Memory B cell (primary cell): ENCODE results near the gene GABRP.
"Not testable (repeated sequence)": the region's sequence is repeated elsewhere in the genome, so short reads cannot be mapped to it uniquely, and the experiment has no call there.

Experiments
- ATAC-seq: fragments of 150-1000 bp; cut with Tn5 transposase; 2 replicates; pipeline ENCODE4 v1.10.0; 2021; ENCODE audit warnings: low read depth, mild to moderate bottlenecking, moderate library complexity
- DNase-seq, 2 donors: peaks; one replicate each; pipeline ENCODE4 v3.0.0; 2022; ENCODE audit warnings: low spot score in 2 of 2
- H3K27ac Mint-ChIP-seq: one replicate; pipeline ENCODE4 v1.8.0; 2022; ENCODE audit warnings: mild to moderate bottlenecking, moderate library complexity, mixed read lengths
- H3K27me3 Mint-ChIP-seq: one replicate; pipeline ENCODE4 v1.8.0; 2022; ENCODE audit warnings: mixed read lengths
- H3K36me3 Mint-ChIP-seq: one replicate; pipeline ENCODE4 v1.8.0; 2022; ENCODE audit warnings: mild to moderate bottlenecking, mixed read lengths
- H3K4me1 Mint-ChIP-seq: one replicate; pipeline ENCODE4 v1.8.0; 2022; ENCODE audit warnings: mixed read lengths
- H3K4me3 Mint-ChIP-seq: one replicate; pipeline ENCODE4 v1.8.0; 2022; ENCODE audit warnings: mild to moderate bottlenecking, moderate library complexity, mixed read lengths
- H3K9me3 Mint-ChIP-seq: one replicate; pipeline ENCODE4 v1.8.0; 2022; ENCODE audit warnings: mixed read lengths

The GABRP gene

DNA sequence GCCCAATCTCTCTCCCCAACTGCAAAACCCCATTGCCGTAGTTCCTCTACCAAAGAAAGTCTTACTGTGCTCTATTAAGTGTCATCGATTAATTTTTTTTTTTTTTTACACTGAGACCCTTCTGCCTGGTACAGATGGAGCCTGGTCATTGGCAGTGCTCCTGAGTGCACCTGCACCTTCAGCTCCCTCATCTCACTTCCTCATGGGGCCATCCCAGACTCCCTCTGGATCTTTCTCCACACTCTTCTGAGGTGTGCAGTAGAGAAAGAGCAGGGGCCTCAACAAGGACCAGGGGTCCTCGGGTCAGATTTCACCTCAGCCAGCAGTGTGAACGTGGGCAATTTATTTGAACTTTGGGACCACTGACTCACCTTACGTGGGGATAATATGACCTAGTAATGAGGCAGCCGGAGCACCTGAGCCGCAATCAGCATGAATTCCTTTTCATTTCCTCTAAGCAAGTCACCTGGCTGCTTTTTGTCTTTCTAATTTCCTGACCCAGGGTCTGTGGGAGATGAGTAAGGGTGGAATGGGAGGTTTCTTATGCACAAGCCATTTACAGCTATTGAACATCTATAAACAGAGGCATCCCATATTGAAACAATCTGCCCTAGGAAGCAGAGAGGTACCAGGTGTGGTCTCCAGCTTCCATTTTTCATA, 22.3 kb upstream of the GABRP start:
- H3K27me3 Mint-ChIP-seq, result peaks cover 11% of the 10 kb centered on the region
- no peaks in the 10 kb centered on the region for H3K4me1 Mint-ChIP-seq
- DNase-seq (no peak), ATAC-seq (no peak)
- H3K27ac Mint-ChIP-seq, result no peak overlapping the region
- H3K4me3 Mint-ChIP-seq, result no peak overlapping the region
- no peaks in the 10 kb centered on the region for H3K9me3 Mint-ChIP-seq
- no peaks in the 10 kb centered on the region for H3K36me3 Mint-ChIP-seq

- H3K4me3 Mint-ChIP-seq, result no peak overlapping the region
- no peak for ATAC-seq
- H3K27ac Mint-ChIP-seq, result no peak overlapping the region
- H3K9me3 Mint-ChIP-seq, result no peaks in the 10 kb centered on the region
- no peak for DNase-seq
- H3K27me3 Mint-ChIP-seq, result peaks cover 11% of the 10 kb centered on the region
- H3K4me1 Mint-ChIP-seq, result no peaks in the 10 kb centered on the region
- no peaks in the 10 kb centered on the region for H3K36me3 Mint-ChIP-seq
These were observed 21.8 kb upstream of the GABRP start for GRCh38 chr5:170761708-170762066.

DNA sequence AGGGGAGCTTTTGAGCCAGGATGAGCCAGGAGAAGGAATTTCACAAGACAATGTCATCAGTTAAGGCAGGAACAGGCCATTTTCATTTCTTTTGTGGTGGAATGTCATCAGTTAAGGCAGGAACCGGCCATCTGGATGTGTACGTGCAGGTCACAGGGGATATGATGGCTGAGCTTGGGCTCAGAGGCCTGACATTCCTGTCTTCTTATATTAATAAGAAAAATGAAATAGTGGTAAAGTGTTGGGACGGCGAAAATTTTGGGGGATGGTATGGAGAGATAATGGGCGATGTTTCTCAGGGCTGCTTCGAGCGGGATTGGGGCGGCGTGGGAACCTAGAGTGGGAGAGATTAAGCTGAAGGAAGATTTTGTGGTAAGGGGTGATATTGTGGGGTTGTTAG, 21.2 kb upstream of the GABRP start:
- ATAC-seq, DNase-seq, H3K9me3 Mint-ChIP-seq, H3K36me3 Mint-ChIP-seq, H3K27ac Mint-ChIP-seq, H3K4me3 Mint-ChIP-seq, H3K4me1 Mint-ChIP-seq: not testable (repeated sequence)
- H3K27me3 Mint-ChIP-seq, result peaks cover 11% of the 10 kb centered on the region

GRCh38 chr5:170765868-170766267, 17.7 kb upstream of the GABRP start:
- H3K36me3 Mint-ChIP-seq, ATAC-seq, H3K27ac Mint-ChIP-seq, H3K27me3 Mint-ChIP-seq, H3K4me3 Mint-ChIP-seq, DNase-seq, H3K4me1 Mint-ChIP-seq, H3K9me3 Mint-ChIP-seq: not testable (repeated sequence)

DNA sequence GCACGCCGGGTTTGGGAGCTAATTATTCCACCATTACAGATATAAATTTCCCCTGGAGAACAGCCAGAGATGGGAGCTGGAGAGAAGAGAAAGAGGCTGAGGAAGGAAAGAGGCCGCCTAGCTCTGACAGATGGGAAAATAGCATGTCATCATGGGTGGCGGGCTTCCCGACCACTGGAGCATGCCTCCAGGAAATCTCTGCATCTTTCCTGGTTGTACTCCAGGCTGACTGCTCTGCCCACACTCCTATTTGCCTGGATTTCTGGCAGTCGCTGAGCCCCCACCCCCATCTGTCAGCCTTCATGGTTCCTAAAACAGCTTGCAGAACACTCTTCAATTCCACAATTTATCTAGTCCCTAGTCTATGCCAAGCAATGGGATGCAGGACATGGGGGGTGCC, 14.3 kb upstream of the GABRP start:
- H3K4me3 Mint-ChIP-seq, result no peak overlapping the region
- H3K27me3 Mint-ChIP-seq, result peaks cover 11% of the 10 kb centered on the region
- DNase-seq (no peak), ATAC-seq (no peak)
- H3K36me3 Mint-ChIP-seq, result peaks cover 1% of the 10 kb centered on the region
- no peaks in the 10 kb centered on the region for H3K9me3 Mint-ChIP-seq
- H3K27ac Mint-ChIP-seq, result no peak overlapping the region
- H3K4me1 Mint-ChIP-seq, result no peaks in the 10 kb centered on the region

- Mint-ChIP-seq H3K27me3 (peaks cover 11% of the 10 kb centered on the region), H3K27ac (no peak overlapping the region), H3K36me3 (peaks cover 1% of the 10 kb centered on the region), H3K4me1 (no peaks in the 10 kb centered on the region), H3K4me3 (no peak overlapping the region), H3K9me3 (no peaks in the 10 kb centered on the region)
- ATAC-seq (no peak), DNase-seq (no peak)
These were observed 13.6 kb upstream of the GABRP start for GRCh38 chr5:170769898-170770416.

- no peaks in the 10 kb centered on the region for H3K9me3 Mint-ChIP-seq
- ATAC-seq (no peak), DNase-seq (no peak)
- no peak overlapping the region for H3K4me3 Mint-ChIP-seq
- peaks cover 11% of the 10 kb centered on the region for H3K27me3 Mint-ChIP-seq
- H3K36me3 Mint-ChIP-seq, result peaks cover 1% of the 10 kb centered on the region
- H3K27ac Mint-ChIP-seq, result no peak overlapping the region
- H3K4me1 Mint-ChIP-seq, result peaks cover 3% of the 10 kb centered on the region
These were observed 12.0 kb upstream of the GABRP start for GRCh38 chr5:170771496-170771895.

GRCh38 chr5:170773024-170773985, 10.2 kb upstream of the GABRP start:
- H3K9me3 Mint-ChIP-seq, result no peaks in the 10 kb centered on the region
- H3K27me3 Mint-ChIP-seq, result peaks cover 11% of the 10 kb centered on the region
- no peak for DNase-seq
- H3K27ac Mint-ChIP-seq, result no peak overlapping the region
- H3K4me1 Mint-ChIP-seq, result peaks cover 3% of the 10 kb centered on the region
- ATAC-seq, result no peak
- peaks cover 1% of the 10 kb centered on the region for H3K36me3 Mint-ChIP-seq
- no peak overlapping the region for H3K4me3 Mint-ChIP-seq

DNA sequence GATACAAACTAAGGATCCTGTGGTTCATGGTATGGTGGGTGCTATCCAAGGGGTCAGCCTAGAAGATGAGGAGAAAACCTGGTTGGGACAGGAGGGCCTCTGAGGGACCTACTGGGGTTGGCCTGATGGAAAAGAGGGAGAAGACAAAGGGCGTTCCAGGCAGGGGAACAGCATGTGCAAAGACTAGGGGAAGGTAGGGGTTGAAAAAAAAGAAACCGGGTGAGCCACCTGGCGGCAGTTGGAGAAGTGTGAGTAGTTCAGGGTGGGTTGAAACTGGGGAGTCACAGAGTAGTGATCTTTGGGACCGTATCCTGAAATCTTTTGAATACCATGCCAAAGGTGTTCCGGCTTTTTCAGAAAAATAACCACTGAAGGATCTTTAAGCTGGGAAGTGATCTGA, 8.7 kb upstream of the GABRP start:
- no peak for DNase-seq
- Mint-ChIP-seq H3K36me3 (peaks cover 1% of the 10 kb centered on the region), H3K27ac (no peak overlapping the region), H3K4me1 (peaks cover 3% of the 10 kb centered on the region), H3K4me3 (no peak overlapping the region), H3K9me3 (no peaks in the 10 kb centered on the region), H3K27me3 (peaks cover 7% of the 10 kb centered on the region)
- ATAC-seq, result no peak

DNA sequence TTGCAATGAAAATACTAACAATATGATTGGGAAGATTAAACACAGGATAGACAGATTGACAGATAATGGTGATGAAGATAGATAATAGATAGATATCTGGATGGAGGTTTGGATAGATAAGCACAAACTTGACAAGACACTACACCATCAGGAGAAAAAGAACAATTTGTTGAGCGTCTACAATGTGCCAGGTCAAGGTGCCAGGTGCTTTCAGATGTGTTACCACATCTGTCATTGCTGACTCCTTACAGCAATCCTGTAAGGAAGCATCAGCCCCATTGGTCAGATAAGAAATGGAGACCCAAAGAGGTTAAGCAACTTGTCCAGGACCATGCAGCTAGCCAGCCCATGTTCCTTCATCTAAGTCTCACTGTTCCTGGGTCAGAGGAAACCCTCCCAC, 1.6 kb upstream of the GABRP start:
- no peaks in the 10 kb centered on the region for H3K4me1 Mint-ChIP-seq
- H3K36me3 Mint-ChIP-seq, result no peaks in the 10 kb centered on the region
- H3K27me3 Mint-ChIP-seq, result peaks cover 2% of the 10 kb centered on the region
- DNase-seq (no peak), ATAC-seq (no peak)
- no peak overlapping the region for H3K27ac Mint-ChIP-seq
- H3K4me3 Mint-ChIP-seq, result no peak overlapping the region
- no peaks in the 10 kb centered on the region for H3K9me3 Mint-ChIP-seq

DNA sequence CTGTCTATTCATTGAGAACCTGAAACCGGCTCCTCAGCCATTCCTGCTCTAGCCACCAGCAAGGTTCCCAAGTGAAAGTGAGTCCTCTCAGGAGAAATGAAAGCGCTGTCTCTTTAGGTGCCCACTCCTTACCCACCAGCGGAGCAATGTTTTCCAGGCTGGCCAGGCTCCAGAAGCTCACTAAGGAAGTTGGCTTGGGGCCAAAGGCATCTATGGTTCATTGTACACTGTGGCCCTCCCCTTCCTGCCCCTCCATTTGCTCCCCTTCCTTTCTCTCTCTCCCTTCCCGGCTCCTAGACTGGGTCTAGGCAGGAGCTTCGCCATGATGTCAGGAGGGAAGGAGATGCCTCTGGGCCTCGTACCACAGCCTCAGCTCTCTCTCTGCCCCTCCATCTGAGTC, 1.1 kb upstream of the GABRP start:
- Mint-ChIP-seq H3K27ac (no peak overlapping the region), H3K4me1 (no peaks in the 10 kb centered on the region), H3K4me3 (no peak overlapping the region), H3K27me3 (peaks cover 2% of the 10 kb centered on the region), H3K9me3 (no peaks in the 10 kb centered on the region), H3K36me3 (no peaks in the 10 kb centered on the region)
- DNase-seq, result no peak
- no peak for ATAC-seq

- Mint-ChIP-seq H3K27me3 (peaks cover 7% of the 10 kb centered on the region), H3K27ac (no peak overlapping the region), H3K9me3 (no peaks in the 10 kb centered on the region), H3K4me3 (no peak overlapping the region), H3K4me1 (no peaks in the 10 kb centered on the region), H3K36me3 (no peaks in the 10 kb centered on the region)
- ATAC-seq, result no peak
- DNase-seq, result no peak
These were observed 1.9 kb downstream of the GABRP start for GRCh38 chr5:170785416-170785815.

- no peak overlapping the region for H3K4me3 Mint-ChIP-seq
- no peaks in the 10 kb centered on the region for H3K36me3 Mint-ChIP-seq
- H3K9me3 Mint-ChIP-seq, result no peaks in the 10 kb centered on the region
- H3K4me1 Mint-ChIP-seq, result no peaks in the 10 kb centered on the region
- ATAC-seq (no peak), DNase-seq (no peak)
- H3K27ac Mint-ChIP-seq, result no peak overlapping the region
- H3K27me3 Mint-ChIP-seq, result peaks cover 7% of the 10 kb centered on the region
These were observed 3.7 kb downstream of the GABRP start for GRCh38 chr5:170787216-170787615.

DNA sequence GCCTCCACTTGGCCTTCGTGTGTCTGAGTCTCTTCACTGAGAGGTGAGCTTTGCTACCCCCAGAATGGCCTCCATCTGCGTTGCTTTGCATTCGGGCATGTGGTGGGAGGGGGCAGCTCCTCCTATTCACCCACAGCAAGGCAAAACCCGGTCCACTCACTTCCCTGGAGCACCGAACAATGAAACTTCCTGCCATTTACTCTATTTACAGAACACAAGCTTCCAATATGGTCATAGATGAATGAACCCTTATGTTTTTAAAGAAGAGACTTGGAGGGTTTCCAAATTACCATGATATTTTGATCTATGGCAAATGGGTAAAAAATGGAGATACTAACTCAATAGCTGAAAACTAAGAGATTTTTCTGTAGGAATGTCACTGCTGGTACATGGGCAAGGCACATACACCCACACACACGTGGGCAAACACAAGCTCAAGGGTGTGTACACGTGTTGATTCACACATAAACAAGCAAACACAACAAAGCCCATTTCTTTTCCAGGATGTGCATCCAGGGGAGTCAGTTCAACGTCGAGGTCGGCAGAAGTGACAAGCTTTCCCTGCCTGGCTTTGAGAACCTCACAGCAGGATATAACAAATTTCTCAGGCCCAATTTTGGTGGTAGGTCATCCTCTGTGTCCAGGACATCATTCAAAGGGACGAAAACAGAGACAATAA, 5.2 kb downstream of the GABRP start:
- H3K27me3 Mint-ChIP-seq, result peaks cover 7% of the 10 kb centered on the region

More for the DNA sequence above, 5.2 kb downstream of the GABRP start:
- H3K27ac Mint-ChIP-seq, result no peak overlapping the region
- DNase-seq, result no peak
- no peak overlapping the region for H3K4me3 Mint-ChIP-seq
- H3K36me3 Mint-ChIP-seq, result no peaks in the 10 kb centered on the region
- no peak for ATAC-seq
- H3K4me1 Mint-ChIP-seq, result no peaks in the 10 kb centered on the region
- H3K9me3 Mint-ChIP-seq, result no peaks in the 10 kb centered on the region
